Neural cell (in vitro differentiated cells): ENCODE data around the gene SPRR2G. TPM values are rescaled to one million over a fixed set of nuclear protein-coding genes. Genes with fewer than 3 reads are reported as not detected.

ENCODE experiments used
- H2AFZ ChIP-seq: fragments of 200-600, 300-800 bp; sonication (generic), shearing (Covaris generic); 2 replicates; pipeline ENCODE4 v1.6.0; 2014; ENCODE audit warnings: low read depth, mild to moderate bottlenecking, antibody characterized with exemption, low read length, moderate library complexity
- H3F3A ChIP-seq: fragments of 200-600 bp; shearing (Covaris generic); 2 replicates; pipeline ENCODE4 v1.6.1; 2016; ENCODE audit warnings: mild to moderate bottlenecking, moderate library complexity, mixed read lengths, antibody characterized with exemption, low read length; ENCODE audit not compliant: insufficient read depth, poor library complexity, severe bottlenecking
- H3K27ac ChIP-seq: fragments of 200-600, 300-800 bp; sonication (generic), shearing (Covaris generic); 2 replicates; pipeline ENCODE4 v1.5.1; 2014; ENCODE audit warnings: mild to moderate bottlenecking, low read length, moderate library complexity
- H3K27me3 ChIP-seq: fragments of 300-800, 200-600 bp; sonication (generic), shearing (Covaris generic); 2 replicates; pipeline ENCODE4 v1.6.0; 2014; ENCODE audit warnings: mild to moderate bottlenecking, low read depth, low read length, moderate library complexity; ENCODE audit not compliant: insufficient read depth
- H3K36me3 ChIP-seq: fragments of 300-800, 200-600 bp; sonication (generic), shearing (Covaris generic); 2 replicates; pipeline ENCODE4 v1.5.1; 2014; ENCODE audit warnings: mild to moderate bottlenecking, antibody characterized with exemption, low read length, moderate library complexity; ENCODE audit not compliant: insufficient read depth
- H3K4me2 ChIP-seq: fragments of 300-800, 200-600 bp; sonication (generic), shearing (Covaris generic); 2 replicates; pipeline ENCODE4 v1.6.0; 2014; ENCODE audit warnings: mild to moderate bottlenecking, low read length
- H3K4me3 ChIP-seq: fragments of 300-800, 200-600 bp; sonication (generic), shearing (Covaris generic); 2 replicates; pipeline ENCODE4 v1.5.1; 2014; ENCODE audit warnings: mild to moderate bottlenecking, low read length, moderate library complexity
- H3K79me2 ChIP-seq: fragments of 200-600 bp; shearing (Covaris generic); replicated peaks from 2 replicates; pipeline ENCODE4 v1.6.0; 2014; ENCODE audit warnings: mild to moderate bottlenecking, low read length, moderate library complexity; ENCODE audit not compliant: insufficient read depth
- H3K9ac ChIP-seq: fragments of 300-800, 200-600 bp; sonication (generic), shearing (Covaris generic); 2 replicates; pipeline ENCODE4 v1.6.1; 2016; ENCODE audit warnings: mild to moderate bottlenecking, low read length, mixed read lengths
- H3K9me2 ChIP-seq: fragments of 200-600 bp; shearing (Covaris generic); 2 replicates; pipeline ENCODE4 v1.6.1; 2016; ENCODE audit warnings: mild to moderate bottlenecking, low read length, mixed read lengths; ENCODE audit not compliant: insufficient read depth
- H3K9me3 ChIP-seq: fragments of 200-600, 300-800 bp; sonication (generic), shearing (Covaris generic); 2 replicates; pipeline ENCODE4 v1.6.1; 2016; ENCODE audit warnings: mild to moderate bottlenecking, mixed run types, low read length, moderate library complexity, mixed read lengths
- H4K20me1 ChIP-seq: fragments of 200-600 bp; shearing (Covaris generic); 2 replicates; pipeline ENCODE4 v1.6.1; 2016; ENCODE audit warnings: mild to moderate bottlenecking, mixed run types; ENCODE audit not compliant: insufficient read depth
- EP300 ChIP-seq: fragments of 450-650 bp; conservative IDR thresholded peaks from 2 replicates; pipeline ENCODE4 v1.6.1; 2014; ENCODE audit warnings: antibody characterized with exemption, mild to moderate bottlenecking, moderate library complexity; ENCODE audit not compliant: poor library complexity, severe bottlenecking
- EZH2 ChIP-seq: fragments of 200-600, 300-800 bp; shearing (Covaris generic), sonication (generic); IDR thresholded peaks from 2 replicates; pipeline ENCODE4 v1.6.1; 2014; ENCODE audit warnings: antibody characterized with exemption, low read length, borderline replicate concordance, mild to moderate bottlenecking; ENCODE audit not compliant: insufficient read depth, poor library complexity, severe bottlenecking
- MXI1 ChIP-seq: fragments of 450-650 bp; conservative IDR thresholded peaks from 2 replicates; pipeline ENCODE4 v1.6.1; 2014; ENCODE audit warnings: antibody characterized with exemption, mild to moderate bottlenecking; ENCODE audit not compliant: poor library complexity, severe bottlenecking
- POLR2AphosphoS5 ChIP-seq: IDR thresholded peaks from 2 replicates; pipeline ENCODE4 v1.6.1; 2012
- RAD21 ChIP-seq: fragments of 450-650 bp; conservative IDR thresholded peaks from 2 replicates; pipeline ENCODE4 v1.6.1; 2014; ENCODE audit warnings: antibody characterized with exemption, mild to moderate bottlenecking, moderate library complexity
- SMC3 ChIP-seq: fragments of 450-650 bp; conservative IDR thresholded peaks from 2 replicates; pipeline ENCODE4 v1.6.1; 2014; ENCODE audit warnings: antibody characterized with exemption, mild to moderate bottlenecking, moderate library complexity; ENCODE audit not compliant: poor library complexity
- TAF1 ChIP-seq: IDR thresholded peaks from 2 replicates; pipeline ENCODE4 v1.6.1; 2012; ENCODE audit warnings: low read depth
- polyA plus RNA-seq: library from polyadenylated mRNA; depleted of rRNA; stranded (reverse); fragments of >200 nt; gene quantifications from 2 replicates; pipeline ENCODE4 v1.2.3, GENCODE V29; 2014
- TF ChIP-seq, protein P1 (sequence below): IDR thresholded peaks from 2 replicates; pipeline ENCODE4 v1.6.1; 2012; ENCODE audit warnings: borderline replicate concordance
- TF ChIP-seq, protein P2 (sequence below): fragments of 450-650 bp; IDR thresholded peaks from 2 replicates; pipeline ENCODE4 v1.5.1; 2014; ENCODE audit warnings: antibody characterized with exemption, mild to moderate bottlenecking, moderate library complexity; ENCODE audit not compliant: poor library complexity, severe bottlenecking

The SPRR2G gene
- polyA plus RNA-seq, 1 donor from 2014 or later, result not detected

DNA sequence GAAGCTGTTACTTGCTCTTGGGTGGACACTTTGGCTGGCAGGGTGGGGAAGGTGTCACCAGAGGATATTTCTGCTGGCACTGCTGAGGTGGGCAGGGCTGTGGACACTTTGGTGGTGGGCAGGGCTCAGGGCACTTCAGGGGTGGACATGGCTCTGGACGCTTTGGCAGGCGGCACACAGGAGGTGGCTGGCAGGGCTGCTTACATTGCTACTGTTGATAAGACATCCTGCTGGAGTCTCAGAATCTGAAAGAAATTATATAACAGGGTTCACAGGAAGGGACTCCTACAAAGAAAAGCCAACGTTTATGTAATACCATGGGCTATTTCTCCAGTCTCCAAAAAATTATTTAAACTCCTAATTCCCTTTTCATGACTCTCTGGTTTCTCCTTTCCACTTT is 10.2 kb downstream of the SPRR2G start:
- no peaks in the 10 kb centered on the region for H3F3A ChIP-seq
- H3K36me3 ChIP-seq, result no peaks in the 10 kb centered on the region
- no peaks in the 10 kb centered on the region for H4K20me1 ChIP-seq
- no peak overlapping the region for H3K27ac ChIP-seq
- H2AFZ ChIP-seq, result no peak overlapping the region
- no peak overlapping the region for H3K4me3 ChIP-seq
- no peak overlapping the region for H3K9ac ChIP-seq
- H3K4me2 ChIP-seq, result no peak overlapping the region
- H3K9me3 ChIP-seq, result no peaks in the 10 kb centered on the region
- no peaks in the 10 kb centered on the region for H3K27me3 ChIP-seq
- no peaks in the 10 kb centered on the region for H3K79me2 ChIP-seq
- H3K9me2 ChIP-seq, result no peaks in the 10 kb centered on the region
- TF ChIP-seq MXI1 (no peak), EZH2 (no peak), RAD21 (no peak), TAF1 (no peak), POLR2AphosphoS5 (no peak), SMC3 (no peak), EP300 (no peak)
- TF ChIP-seq, protein P1, sequence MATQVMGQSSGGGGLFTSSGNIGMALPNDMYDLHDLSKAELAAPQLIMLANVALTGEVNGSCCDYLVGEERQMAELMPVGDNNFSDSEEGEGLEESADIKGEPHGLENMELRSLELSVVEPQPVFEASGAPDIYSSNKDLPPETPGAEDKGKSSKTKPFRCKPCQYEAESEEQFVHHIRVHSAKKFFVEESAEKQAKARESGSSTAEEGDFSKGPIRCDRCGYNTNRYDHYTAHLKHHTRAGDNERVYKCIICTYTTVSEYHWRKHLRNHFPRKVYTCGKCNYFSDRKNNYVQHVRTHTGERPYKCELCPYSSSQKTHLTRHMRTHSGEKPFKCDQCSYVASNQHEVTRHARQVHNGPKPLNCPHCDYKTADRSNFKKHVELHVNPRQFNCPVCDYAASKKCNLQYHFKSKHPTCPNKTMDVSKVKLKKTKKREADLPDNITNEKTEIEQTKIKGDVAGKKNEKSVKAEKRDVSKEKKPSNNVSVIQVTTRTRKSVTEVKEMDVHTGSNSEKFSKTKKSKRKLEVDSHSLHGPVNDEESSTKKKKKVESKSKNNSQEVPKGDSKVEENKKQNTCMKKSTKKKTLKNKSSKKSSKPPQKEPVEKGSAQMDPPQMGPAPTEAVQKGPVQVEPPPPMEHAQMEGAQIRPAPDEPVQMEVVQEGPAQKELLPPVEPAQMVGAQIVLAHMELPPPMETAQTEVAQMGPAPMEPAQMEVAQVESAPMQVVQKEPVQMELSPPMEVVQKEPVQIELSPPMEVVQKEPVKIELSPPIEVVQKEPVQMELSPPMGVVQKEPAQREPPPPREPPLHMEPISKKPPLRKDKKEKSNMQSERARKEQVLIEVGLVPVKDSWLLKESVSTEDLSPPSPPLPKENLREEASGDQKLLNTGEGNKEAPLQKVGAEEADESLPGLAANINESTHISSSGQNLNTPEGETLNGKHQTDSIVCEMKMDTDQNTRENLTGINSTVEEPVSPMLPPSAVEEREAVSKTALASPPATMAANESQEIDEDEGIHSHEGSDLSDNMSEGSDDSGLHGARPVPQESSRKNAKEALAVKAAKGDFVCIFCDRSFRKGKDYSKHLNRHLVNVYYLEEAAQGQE, result no peak
- TF ChIP-seq, protein P2, sequence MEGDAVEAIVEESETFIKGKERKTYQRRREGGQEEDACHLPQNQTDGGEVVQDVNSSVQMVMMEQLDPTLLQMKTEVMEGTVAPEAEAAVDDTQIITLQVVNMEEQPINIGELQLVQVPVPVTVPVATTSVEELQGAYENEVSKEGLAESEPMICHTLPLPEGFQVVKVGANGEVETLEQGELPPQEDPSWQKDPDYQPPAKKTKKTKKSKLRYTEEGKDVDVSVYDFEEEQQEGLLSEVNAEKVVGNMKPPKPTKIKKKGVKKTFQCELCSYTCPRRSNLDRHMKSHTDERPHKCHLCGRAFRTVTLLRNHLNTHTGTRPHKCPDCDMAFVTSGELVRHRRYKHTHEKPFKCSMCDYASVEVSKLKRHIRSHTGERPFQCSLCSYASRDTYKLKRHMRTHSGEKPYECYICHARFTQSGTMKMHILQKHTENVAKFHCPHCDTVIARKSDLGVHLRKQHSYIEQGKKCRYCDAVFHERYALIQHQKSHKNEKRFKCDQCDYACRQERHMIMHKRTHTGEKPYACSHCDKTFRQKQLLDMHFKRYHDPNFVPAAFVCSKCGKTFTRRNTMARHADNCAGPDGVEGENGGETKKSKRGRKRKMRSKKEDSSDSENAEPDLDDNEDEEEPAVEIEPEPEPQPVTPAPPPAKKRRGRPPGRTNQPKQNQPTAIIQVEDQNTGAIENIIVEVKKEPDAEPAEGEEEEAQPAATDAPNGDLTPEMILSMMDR, result no peak

DNA sequence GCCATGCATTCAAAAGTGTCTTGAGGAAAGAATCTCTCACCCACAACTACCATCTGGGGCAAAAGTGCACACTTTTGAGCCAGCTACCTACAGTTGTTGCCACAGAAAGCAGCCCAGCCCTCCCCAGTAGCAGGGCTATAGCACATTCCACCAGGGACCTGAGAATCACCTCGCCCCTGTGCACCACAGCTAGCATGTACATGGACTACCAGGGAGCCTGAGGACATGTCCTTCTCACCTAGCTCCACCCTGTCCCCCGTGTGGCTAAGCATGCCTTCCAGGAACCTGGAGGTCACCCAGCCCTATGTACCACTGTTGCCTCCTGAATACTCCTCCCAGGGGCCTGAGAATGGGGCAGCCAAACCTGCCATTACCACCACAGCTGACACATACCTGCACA is 16.9 kb downstream of the SPRR2G start:
- no peaks in the 10 kb centered on the region for H3K9me2 ChIP-seq
- no peak overlapping the region for H3K4me2 ChIP-seq

More for the DNA sequence above, 16.9 kb downstream of the SPRR2G start:
- H3K9ac ChIP-seq, result no peak overlapping the region
- no peaks in the 10 kb centered on the region for H3K27me3 ChIP-seq
- H3K79me2 ChIP-seq, result no peaks in the 10 kb centered on the region
- no peak overlapping the region for H3K27ac ChIP-seq
- no peaks in the 10 kb centered on the region for H3K9me3 ChIP-seq
- no peaks in the 10 kb centered on the region for H3F3A ChIP-seq
- no peak overlapping the region for H2AFZ ChIP-seq
- H3K4me3 ChIP-seq, result no peak overlapping the region
- TF ChIP-seq, protein P1, result no peak
- TF ChIP-seq, protein P2, result no peak
- TF ChIP-seq RAD21 (no peak), POLR2AphosphoS5 (no peak), SMC3 (no peak)
- H3K36me3 ChIP-seq, result no peaks in the 10 kb centered on the region
- no peaks in the 10 kb centered on the region for H4K20me1 ChIP-seq
